GM12865 (cell line): ENCODE data around the gene TNRC6B.
"Not testable (repeated sequence)": the region's sequence is repeated elsewhere in the genome, so short reads cannot be mapped to it uniquely, and the experiment has no call there.

ENCODE experiments used
- DNase-seq: peaks from one replicate; pipeline ENCODE4 v3.0.0; 2010; ENCODE audit warnings: low read depth
- H3K4me3 ChIP-seq: 2 replicates; pipeline ENCODE4 v1.5.1; 2011; ENCODE audit warnings: mild to moderate bottlenecking, low read depth, low read length, control low read depth
- CTCF ChIP-seq: IDR thresholded peaks from 2 replicates; pipeline ENCODE4 v1.5.1; 2011; ENCODE audit warnings: low read length, control low read depth, low read depth, inconsistent platforms; ENCODE audit not compliant: insufficient read depth; ENCODE audit errors: missing control alignments

The TNRC6B gene

GRCh38 chr22:40309631-40310030 lies 131.9 kb downstream of the TNRC6B start:
- no peak for TF ChIP-seq CTCF
- no peak overlapping the region for H3K4me3 ChIP-seq
- DNase-seq, result no peak

- no peak for DNase-seq
Observed at GRCh38 chr22:40310081-40310767, 132.5 kb downstream of the TNRC6B start.

GRCh38 chr22:40310768-40311120 lies 133.0 kb downstream of the TNRC6B start:
- H3K4me3 ChIP-seq, result no peak overlapping the region
- no peak for TF ChIP-seq CTCF
- no peak for DNase-seq

More at GRCh38 chr22:40310081-40310767, 132.5 kb downstream of the TNRC6B start:
- TF ChIP-seq CTCF, result no peak
- H3K4me3 ChIP-seq, result no peak overlapping the region

GRCh38 chr22:40311646-40312045 lies 133.9 kb downstream of the TNRC6B start:
- not testable (repeated sequence) for H3K4me3 ChIP-seq, DNase-seq

GRCh38 chr22:40312050-40312449 lies 134.3 kb downstream of the TNRC6B start:
- DNase-seq, result no peak
- H3K4me3 ChIP-seq, result no peak overlapping the region
- TF ChIP-seq CTCF, result no peak

GRCh38 chr22:40313007-40313406 lies 135.3 kb downstream of the TNRC6B start:
- TF ChIP-seq CTCF, result no peak
- H3K4me3 ChIP-seq, result no peak overlapping the region
- no peak for DNase-seq

GRCh38 chr22:40314041-40314440 lies 136.3 kb downstream of the TNRC6B start:
- TF ChIP-seq CTCF, result no peak
- no peak for DNase-seq
- H3K4me3 ChIP-seq, result no peak overlapping the region
